ENCODE results near the gene CISD1. TPM values are rescaled to one million over a fixed set of nuclear protein-coding genes. Genes with fewer than 3 reads are reported as not detected.
A peak's percentile ranks its signal among the peaks of the same experiment; 100 is the strongest.

CISD1 gene
- total RNA-seq, 6 experiments from 2014 or later = 25.2 to 40.9 (median 26.4) TPM

DNA sequence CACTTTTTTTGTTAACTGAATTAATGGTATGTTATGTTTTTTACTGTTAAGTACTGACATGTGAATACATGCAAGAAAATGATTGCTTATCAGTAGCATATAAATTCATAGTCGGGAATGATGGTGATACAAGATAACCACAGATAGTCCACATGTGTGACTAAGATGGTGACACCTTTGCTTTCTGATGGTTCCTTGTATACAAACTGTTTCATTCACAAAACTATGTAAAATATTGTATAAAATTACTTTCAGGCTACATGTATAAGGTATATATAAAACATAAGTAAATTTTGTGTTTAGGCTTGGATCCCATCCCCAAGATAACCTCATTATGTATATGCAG lies 10.0 kb downstream of the CISD1 start:
- peaks cover 0 to 18% (median 0%) of the 10 kb centered on the region in 4 donors for H3K4me1 ChIP-seq
- no peak for TF ChIP-seq CTCF (IDR thresholded peaks at IDR 0.05)
- no peak for TF ChIP-seq POLR2A (IDR thresholded peaks at IDR 0.05)
- DNase-seq (no peak), ATAC-seq (no peak)
- no peaks in the 10 kb centered on the region for H3K27me3 ChIP-seq
- H3K9me3 ChIP-seq = no peaks in the 10 kb centered on the region
- no peak overlapping the region for H3K4me3 ChIP-seq
- intact Hi-C loops (cut with DNase I) = no loop called here
- H3K36me3 ChIP-seq = no peaks in the 10 kb centered on the region
- H3K27ac ChIP-seq = no peak overlapping the region
- WGBS (ENCODE audit: insufficient coverage, low coverage, low lambda C conversion rate, missing lambda C conversion rate) = 75% methylated on average over 1 of the region's 1 CpG

GRCh38 chr10:58280477-58280876 lies 11.5 kb downstream of the CISD1 start:
- Histone ChIP-seq H3K27ac (no peak overlapping the region), H3K27me3 (no peaks in the 10 kb centered on the region), H3K9me3 (no peaks in the 10 kb centered on the region), H3K4me1 (peaks cover 0 to 8% (median 0%) of the 10 kb centered on the region in 4 donors), H3K4me3 (no peak overlapping the region), H3K36me3 (no peaks in the 10 kb centered on the region)
- intact Hi-C loops (cut with DNase I) = no loop called here
- ATAC-seq = no peak
- no peak for DNase-seq
- WGBS (ENCODE audit: insufficient coverage, low coverage, low lambda C conversion rate, missing lambda C conversion rate) = 95% methylated on average over 3 of the region's 3 CpGs
- TF ChIP-seq CTCF (IDR thresholded peaks at IDR 0.05) (no peak), POLR2A (IDR thresholded peaks at IDR 0.05) (no peak)

- ATAC-seq = no peak
- no peak for TF ChIP-seq POLR2A (IDR thresholded peaks at IDR 0.05)
- no peak for TF ChIP-seq CTCF (IDR thresholded peaks at IDR 0.05)
- Histone ChIP-seq H3K36me3 (no peaks in the 10 kb centered on the region), H3K9me3 (no peaks in the 10 kb centered on the region), H3K4me1 (peaks cover 0 to under 1% (median 0%) of the 10 kb centered on the region in 4 donors), H3K4me3 (no peak overlapping the region), H3K27me3 (no peaks in the 10 kb centered on the region), H3K27ac (no peak overlapping the region)
- intact Hi-C loops (cut with DNase I) = no loop called here
- no peak for DNase-seq
- 73% methylated on average over 2 of the region's 2 CpGs for WGBS (ENCODE audit: insufficient coverage, low coverage, low lambda C conversion rate, missing lambda C conversion rate)
Observed at GRCh38 chr10:58281092-58281752, 12.3 kb downstream of the CISD1 start.

DNA sequence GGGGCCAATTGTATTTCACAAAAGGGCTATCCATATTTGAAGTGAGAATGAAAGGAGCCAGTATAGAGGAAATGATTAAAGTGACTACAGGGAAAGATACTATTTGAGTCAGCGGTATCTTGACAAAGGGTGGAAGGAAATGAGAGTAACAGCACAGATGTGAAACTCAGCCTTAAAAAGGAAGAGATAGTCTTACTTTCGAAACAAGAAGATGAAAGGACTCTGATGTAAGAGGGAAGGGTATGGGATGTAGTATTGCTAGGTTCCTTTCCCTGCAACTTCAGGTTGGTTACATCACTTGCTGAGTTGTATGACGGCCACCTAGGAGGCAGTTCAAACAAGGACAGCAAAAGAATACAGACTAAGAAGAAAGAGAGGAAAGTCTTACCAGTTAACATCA lies 13.7 kb downstream of the CISD1 start:
- Histone ChIP-seq H3K9me3 (no peaks in the 10 kb centered on the region), H3K27me3 (no peaks in the 10 kb centered on the region), H3K4me3 (no peak overlapping the region), H3K36me3 (no peaks in the 10 kb centered on the region), H3K4me1 (no peaks in the 10 kb centered on the region), H3K27ac (no peak overlapping the region)
- 31% methylated on average over 3 of the region's 3 CpGs for WGBS (ENCODE audit: insufficient coverage, low coverage, low lambda C conversion rate, missing lambda C conversion rate)
- DNase-seq = no peak
- intact Hi-C loops (cut with DNase I) = no loop called here
- no peak for TF ChIP-seq POLR2A (IDR thresholded peaks at IDR 0.05)
- TF ChIP-seq CTCF (IDR thresholded peaks at IDR 0.05) = no peak
- ATAC-seq = peak; percentile 68 to 92 (median 76)

Measured in right lobe of liver (tissue), 6 donors.